ENCODE results near the gene DOHH.
A peak's percentile ranks its signal among the peaks of the same experiment; 100 is the strongest.

DNA sequence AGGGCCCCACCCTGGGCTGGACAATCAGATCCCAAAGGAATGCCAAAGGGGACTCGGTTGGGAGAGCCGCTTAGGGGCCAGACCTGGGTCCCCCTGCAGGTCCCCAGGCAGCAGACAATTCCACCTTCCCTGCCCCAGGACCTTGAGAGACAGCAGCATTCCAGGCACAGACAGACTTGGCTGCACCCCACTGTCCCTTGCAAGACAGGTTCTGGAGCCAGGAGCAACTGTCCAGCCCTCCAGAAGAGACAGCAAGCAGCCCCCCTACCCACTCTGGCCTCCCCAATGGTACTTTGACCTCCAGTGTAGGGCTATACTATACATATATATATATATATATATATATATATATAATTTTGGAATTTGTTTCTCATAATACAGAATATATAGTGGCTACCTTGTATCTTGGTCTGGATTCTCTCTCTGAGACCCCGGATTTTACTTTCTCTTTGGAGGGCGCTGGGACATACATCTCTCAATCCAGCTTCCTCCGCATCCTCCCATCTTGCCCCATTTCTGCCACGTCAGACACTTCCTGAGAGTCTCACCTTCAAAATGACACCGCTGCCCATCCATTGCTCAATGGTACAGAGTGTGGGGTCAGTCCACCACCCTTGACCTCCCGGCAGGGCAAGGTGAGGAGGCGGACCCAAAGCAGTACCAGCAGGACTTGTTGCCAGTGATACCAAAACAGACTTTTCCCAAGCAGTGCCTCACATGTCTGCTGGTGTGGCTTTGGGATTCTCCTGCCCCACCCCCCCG lies 32.9 kb downstream of the DOHH start:
- TF ChIP-seq, protein P1, sequence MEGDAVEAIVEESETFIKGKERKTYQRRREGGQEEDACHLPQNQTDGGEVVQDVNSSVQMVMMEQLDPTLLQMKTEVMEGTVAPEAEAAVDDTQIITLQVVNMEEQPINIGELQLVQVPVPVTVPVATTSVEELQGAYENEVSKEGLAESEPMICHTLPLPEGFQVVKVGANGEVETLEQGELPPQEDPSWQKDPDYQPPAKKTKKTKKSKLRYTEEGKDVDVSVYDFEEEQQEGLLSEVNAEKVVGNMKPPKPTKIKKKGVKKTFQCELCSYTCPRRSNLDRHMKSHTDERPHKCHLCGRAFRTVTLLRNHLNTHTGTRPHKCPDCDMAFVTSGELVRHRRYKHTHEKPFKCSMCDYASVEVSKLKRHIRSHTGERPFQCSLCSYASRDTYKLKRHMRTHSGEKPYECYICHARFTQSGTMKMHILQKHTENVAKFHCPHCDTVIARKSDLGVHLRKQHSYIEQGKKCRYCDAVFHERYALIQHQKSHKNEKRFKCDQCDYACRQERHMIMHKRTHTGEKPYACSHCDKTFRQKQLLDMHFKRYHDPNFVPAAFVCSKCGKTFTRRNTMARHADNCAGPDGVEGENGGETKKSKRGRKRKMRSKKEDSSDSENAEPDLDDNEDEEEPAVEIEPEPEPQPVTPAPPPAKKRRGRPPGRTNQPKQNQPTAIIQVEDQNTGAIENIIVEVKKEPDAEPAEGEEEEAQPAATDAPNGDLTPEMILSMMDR (IDR thresholded peaks at IDR 0.05), result no peak
- TF ChIP-seq POLR2AphosphoS5 (IDR thresholded peaks at IDR 0.05; ENCODE audit: low read depth, low read length) (peak; percentile 35; the same call in 1 of the 2 replicates), SIN3A (IDR thresholded peaks at IDR 0.05; ENCODE audit: borderline replicate concordance, insufficient read depth, low read depth, low read length) (no peak), TCF7L2 (IDR thresholded peaks at IDR 0.05; ENCODE audit: low read depth, low read length) (no peak)
- TF ChIP-seq, protein P2, sequence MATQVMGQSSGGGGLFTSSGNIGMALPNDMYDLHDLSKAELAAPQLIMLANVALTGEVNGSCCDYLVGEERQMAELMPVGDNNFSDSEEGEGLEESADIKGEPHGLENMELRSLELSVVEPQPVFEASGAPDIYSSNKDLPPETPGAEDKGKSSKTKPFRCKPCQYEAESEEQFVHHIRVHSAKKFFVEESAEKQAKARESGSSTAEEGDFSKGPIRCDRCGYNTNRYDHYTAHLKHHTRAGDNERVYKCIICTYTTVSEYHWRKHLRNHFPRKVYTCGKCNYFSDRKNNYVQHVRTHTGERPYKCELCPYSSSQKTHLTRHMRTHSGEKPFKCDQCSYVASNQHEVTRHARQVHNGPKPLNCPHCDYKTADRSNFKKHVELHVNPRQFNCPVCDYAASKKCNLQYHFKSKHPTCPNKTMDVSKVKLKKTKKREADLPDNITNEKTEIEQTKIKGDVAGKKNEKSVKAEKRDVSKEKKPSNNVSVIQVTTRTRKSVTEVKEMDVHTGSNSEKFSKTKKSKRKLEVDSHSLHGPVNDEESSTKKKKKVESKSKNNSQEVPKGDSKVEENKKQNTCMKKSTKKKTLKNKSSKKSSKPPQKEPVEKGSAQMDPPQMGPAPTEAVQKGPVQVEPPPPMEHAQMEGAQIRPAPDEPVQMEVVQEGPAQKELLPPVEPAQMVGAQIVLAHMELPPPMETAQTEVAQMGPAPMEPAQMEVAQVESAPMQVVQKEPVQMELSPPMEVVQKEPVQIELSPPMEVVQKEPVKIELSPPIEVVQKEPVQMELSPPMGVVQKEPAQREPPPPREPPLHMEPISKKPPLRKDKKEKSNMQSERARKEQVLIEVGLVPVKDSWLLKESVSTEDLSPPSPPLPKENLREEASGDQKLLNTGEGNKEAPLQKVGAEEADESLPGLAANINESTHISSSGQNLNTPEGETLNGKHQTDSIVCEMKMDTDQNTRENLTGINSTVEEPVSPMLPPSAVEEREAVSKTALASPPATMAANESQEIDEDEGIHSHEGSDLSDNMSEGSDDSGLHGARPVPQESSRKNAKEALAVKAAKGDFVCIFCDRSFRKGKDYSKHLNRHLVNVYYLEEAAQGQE (IDR thresholded peaks at IDR 0.05; ENCODE audit: insufficient read depth in 1 of 2, low read depth in 2 of 2, low read length in 1 of 2), result no peak

Measured in Panc1 (cell line).